Neural progenitor cell (in vitro differentiated cells): Measurements from ENCODE around the gene ARHGEF6. TPM values are rescaled to one million over a fixed set of nuclear protein-coding genes. Genes with fewer than 3 reads are reported as not detected.

Experiments used
- DNase-seq: peaks from one replicate; pipeline ENCODE4 v3.0.0-alpha.2; 2016; ENCODE audit warnings: low spot score
- H2AFZ ChIP-seq: fragments of 200-600 bp; sonication (generic); replicated peaks from 2 replicates; pipeline ENCODE4 v1.6.1; 2016; ENCODE audit warnings: antibody characterized with exemption
- H3F3A ChIP-seq: fragments of 200-600 bp; sonication (generic); 2 replicates; pipeline ENCODE4 v1.6.1; 2016; ENCODE audit warnings: antibody characterized with exemption, low read depth
- H3K27ac ChIP-seq: fragments of 200-600 bp; sonication (generic); 2 replicates; pipeline ENCODE4 v1.5.1; 2016; ENCODE audit warnings: mild to moderate bottlenecking
- H3K27me3 ChIP-seq: fragments of 200-600 bp; sonication (generic); 2 replicates; pipeline ENCODE4 v1.6.1; 2016; ENCODE audit warnings: mild to moderate bottlenecking, moderate library complexity
- H3K36me3 ChIP-seq: fragments of 200-600 bp; sonication (generic); 2 replicates; pipeline ENCODE4 v1.5.1; 2016
- H3K4me1 ChIP-seq: fragments of 200-600 bp; sonication (generic); 2 replicates; pipeline ENCODE4 v1.6.1; 2016; ENCODE audit warnings: mixed run types
- H3K4me2 ChIP-seq: fragments of 200-600 bp; sonication (generic); 2 replicates; pipeline ENCODE4 v1.6.1; 2016
- H3K4me3 ChIP-seq: fragments of 200-600 bp; sonication (generic); 2 replicates; pipeline ENCODE4 v1.5.1; 2016
- H3K79me2 ChIP-seq: fragments of 200-600 bp; sonication (generic); 2 replicates; pipeline ENCODE4 v1.6.1; 2016; ENCODE audit warnings: low read depth
- H3K9ac ChIP-seq: fragments of 200-600 bp; sonication (generic); 2 replicates; pipeline ENCODE4 v1.6.1; 2016
- H3K9me3 ChIP-seq: fragments of 200-600 bp; sonication (generic); 2 replicates; pipeline ENCODE4 v1.5.1; 2016; ENCODE audit warnings: low read depth
- H4K20me1 ChIP-seq: fragments of 200-600 bp; sonication (generic); 2 replicates; pipeline ENCODE4 v1.6.1; 2016; ENCODE audit warnings: low read depth
- H3K27ac Mint-ChIP-seq: 3 replicates; pipeline ENCODE4 v1.8.0; 2021; ENCODE audit warnings: mixed read lengths
- H3K27me3 Mint-ChIP-seq: 2 replicates; pipeline ENCODE4 v1.8.0; 2022; ENCODE audit warnings: low read depth, mild to moderate bottlenecking, inconsistent platforms, moderate library complexity, mixed read lengths; ENCODE audit not compliant: insufficient read depth
- H3K36me3 Mint-ChIP-seq: 3 replicates; pipeline ENCODE4 v1.8.0; 2021; ENCODE audit warnings: mixed read lengths
- H3K4me1 Mint-ChIP-seq: 3 replicates; pipeline ENCODE4 v1.8.0; 2021; ENCODE audit warnings: mixed read lengths
- H3K4me3 Mint-ChIP-seq: 3 replicates; pipeline ENCODE4 v1.8.0; 2021; ENCODE audit warnings: mild to moderate bottlenecking, moderate library complexity, mixed read lengths
- H3K9me3 Mint-ChIP-seq: 3 replicates; pipeline ENCODE4 v1.8.0; 2020; ENCODE audit warnings: mixed read lengths
- CTCF ChIP-seq: fragments of 200-600 bp; sonication (generic); IDR thresholded peaks from 2 replicates; pipeline ENCODE4 v1.5.1; 2017; ENCODE audit warnings: antibody characterized with exemption, mild to moderate bottlenecking
- EZH2 ChIP-seq: fragments of 200-600 bp; sonication (generic); IDR thresholded peaks from 2 replicates; pipeline ENCODE4 v1.6.1; 2017; ENCODE audit warnings: antibody characterized with exemption, mild to moderate bottlenecking, moderate library complexity
- EZH2phosphoT487 ChIP-seq: fragments of 200-600 bp; sonication (generic); IDR thresholded peaks from 2 replicates; pipeline ENCODE4 v1.6.1; 2017; ENCODE audit warnings: antibody characterized with exemption
- total RNA-seq: library from RNA; depleted of rRNA; stranded (reverse); fragments of >200 nt; gene quantifications from 2 replicates; pipeline ENCODE4 v1.2.3, GENCODE V29; 2015; ENCODE audit warnings: low replicate concordance

The ARHGEF6 gene
- total RNA-seq, 1 donor from 2014 or later, result 3.2 TPM

GRCh38 chrX:136781180-136781797, 557 bp upstream of the ARHGEF6 start:
- Histone ChIP-seq H3K4me2 (no peak overlapping the region), H3K79me2 (no peaks in the 10 kb centered on the region), H2AFZ (no peak overlapping the region), H3K27me3 (no peaks in the 10 kb centered on the region), H3F3A (no peaks in the 10 kb centered on the region), H3K4me3 (no peak overlapping the region), H3K9ac (no peak overlapping the region), H3K4me1 (no peaks in the 10 kb centered on the region), H4K20me1 (no peaks in the 10 kb centered on the region), H3K36me3 (no peaks in the 10 kb centered on the region), H3K27ac (no peak overlapping the region), H3K9me3 (no peaks in the 10 kb centered on the region)
- H3K27ac Mint-ChIP-seq, result no peak overlapping the region
- no peaks in the 10 kb centered on the region for H3K36me3 Mint-ChIP-seq
- H3K27me3 Mint-ChIP-seq, result no peaks in the 10 kb centered on the region
- no peak overlapping the region for H3K4me3 Mint-ChIP-seq
- DNase-seq, result no peak
- TF ChIP-seq EZH2, result no peak
- no peak for TF ChIP-seq CTCF
- TF ChIP-seq EZH2phosphoT487, result no peak
- no peaks in the 10 kb centered on the region for H3K4me1 Mint-ChIP-seq
- no peaks in the 10 kb centered on the region for H3K9me3 Mint-ChIP-seq

DNA sequence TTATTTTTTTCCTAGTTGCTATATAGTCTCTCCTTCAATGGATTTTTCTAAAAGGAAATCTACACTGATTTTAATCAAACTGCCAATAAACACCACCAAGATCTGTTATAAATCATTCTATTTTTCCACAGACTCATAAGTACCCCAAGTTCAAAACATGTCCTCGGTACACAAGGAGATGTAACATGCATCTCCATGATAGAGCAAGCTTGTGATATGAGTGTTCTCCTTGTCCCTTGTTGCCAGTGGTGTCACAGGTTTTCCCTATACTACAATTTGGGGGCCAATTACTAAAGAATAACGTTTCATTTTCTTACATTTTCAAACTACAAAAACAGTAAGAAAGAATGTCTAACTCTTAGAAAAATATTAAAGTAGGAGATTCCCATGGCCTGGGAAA, 491 bp downstream of the ARHGEF6 start:
- H2AFZ ChIP-seq, result no peak overlapping the region

DNA sequence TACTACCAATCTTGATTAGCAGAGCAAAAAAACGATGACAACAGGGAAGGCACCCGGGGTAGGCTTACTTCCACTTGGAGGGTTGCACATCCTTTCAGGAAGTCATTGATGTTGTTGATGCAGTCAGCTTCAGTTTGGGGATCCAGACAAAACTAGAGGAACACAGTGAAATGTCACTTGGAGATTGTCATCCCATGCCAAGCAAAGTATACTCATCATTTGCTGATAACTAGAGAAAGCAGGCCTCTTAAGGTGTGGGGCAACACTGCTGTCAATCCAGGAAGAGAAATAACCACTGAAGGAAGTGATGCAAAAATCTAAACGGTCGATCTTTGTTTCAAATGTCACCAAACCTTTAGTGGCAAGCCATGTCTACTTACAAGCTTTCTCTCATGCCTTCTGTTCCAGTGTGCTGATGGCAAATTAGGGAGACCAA, 1.4 kb downstream of the ARHGEF6 start:
- H3K4me2 ChIP-seq, result no peak overlapping the region
- no peaks in the 10 kb centered on the region for H3K27me3 ChIP-seq
- H3K36me3 ChIP-seq, result no peaks in the 10 kb centered on the region
- no peak overlapping the region for H3K4me3 ChIP-seq
- no peaks in the 10 kb centered on the region for H3K79me2 ChIP-seq
- no peak for DNase-seq
- Mint-ChIP-seq H3K9me3 (no peaks in the 10 kb centered on the region), H3K4me1 (no peaks in the 10 kb centered on the region), H3K4me3 (no peak overlapping the region), H3K36me3 (no peaks in the 10 kb centered on the region), H3K27ac (no peak overlapping the region), H3K27me3 (no peaks in the 10 kb centered on the region)
- H2AFZ ChIP-seq, result no peak overlapping the region
- H3K9ac ChIP-seq, result no peak overlapping the region
- no peaks in the 10 kb centered on the region for H3K4me1 ChIP-seq
- TF ChIP-seq EZH2phosphoT487 (no peak), CTCF (no peak), EZH2 (no peak)
- H3K9me3 ChIP-seq, result no peaks in the 10 kb centered on the region
- no peaks in the 10 kb centered on the region for H3F3A ChIP-seq
- no peaks in the 10 kb centered on the region for H4K20me1 ChIP-seq
- no peak overlapping the region for H3K27ac ChIP-seq

More for the DNA sequence above, 491 bp downstream of the ARHGEF6 start:
- H3K4me1 Mint-ChIP-seq, result no peaks in the 10 kb centered on the region
- Histone ChIP-seq H3K4me3 (no peak overlapping the region), H3K9ac (no peak overlapping the region), H3K4me2 (no peak overlapping the region), H3K9me3 (no peaks in the 10 kb centered on the region), H3K4me1 (no peaks in the 10 kb centered on the region), H3F3A (no peaks in the 10 kb centered on the region), H3K27ac (no peak overlapping the region), H3K79me2 (no peaks in the 10 kb centered on the region), H4K20me1 (no peaks in the 10 kb centered on the region), H3K36me3 (no peaks in the 10 kb centered on the region), H3K27me3 (no peaks in the 10 kb centered on the region)
- DNase-seq, result no peak
- no peak overlapping the region for H3K27ac Mint-ChIP-seq
- H3K9me3 Mint-ChIP-seq, result no peaks in the 10 kb centered on the region
- no peaks in the 10 kb centered on the region for H3K27me3 Mint-ChIP-seq
- no peak overlapping the region for H3K4me3 Mint-ChIP-seq
- TF ChIP-seq CTCF, result no peak
- no peak for TF ChIP-seq EZH2phosphoT487
- TF ChIP-seq EZH2, result no peak
- no peaks in the 10 kb centered on the region for H3K36me3 Mint-ChIP-seq
